GM23248 (cell line): ENCODE measurements around the gene TOMM70.

Experiments used
- EZH2 ChIP-seq: fragments of 200-600 bp; sonication (generic); IDR thresholded peaks from 2 replicates; pipeline ENCODE4 v1.6.1; 2018; ENCODE audit warnings: antibody characterized with exemption, mild to moderate bottlenecking; ENCODE audit not compliant: insufficient read depth, poor library complexity, severe bottlenecking
- EZH2phosphoT487 ChIP-seq: fragments of 200-600 bp; sonication (generic); IDR thresholded peaks from 2 replicates; pipeline ENCODE4 v1.6.1; 2018; ENCODE audit warnings: antibody characterized with exemption, moderate library complexity, mild to moderate bottlenecking, low read depth; ENCODE audit not compliant: insufficient read depth

DNA sequence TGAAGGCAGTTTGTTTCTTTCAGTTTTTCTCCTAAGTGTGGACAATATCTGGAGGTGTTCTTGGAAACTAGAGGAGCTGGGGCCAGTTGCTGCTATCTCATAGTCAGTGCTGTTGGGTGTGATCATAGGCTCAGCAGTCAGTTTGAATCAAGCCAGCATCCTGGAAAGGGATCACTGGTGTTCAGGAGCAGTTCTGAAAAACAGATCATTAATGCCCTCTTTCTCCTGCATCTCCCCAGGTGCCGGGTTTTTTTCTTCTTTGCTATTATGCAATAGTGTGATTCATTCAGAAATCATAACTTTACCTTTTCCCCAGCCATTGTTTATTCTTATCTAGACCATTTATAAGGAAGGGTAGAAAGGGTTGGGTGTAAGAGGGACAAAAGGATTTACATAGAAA lies 24.4 kb upstream of the TOMM70 start:
- no peak for TF ChIP-seq EZH2phosphoT487
- TF ChIP-seq EZH2, result no peak
